Endothelial cell of umbilical vein (primary cell): ENCODE data around the gene ACBD3.

Experiments used
- EZH2 ChIP-seq: IDR thresholded peaks from 2 replicates; pipeline ENCODE4 v1.6.1; 2012; ENCODE audit warnings: borderline replicate concordance, low read depth, mild to moderate bottlenecking, moderate library complexity, low read length, inconsistent platforms; ENCODE audit not compliant: severe bottlenecking
- JUN ChIP-seq: IDR thresholded peaks from 2 replicates; pipeline ENCODE4 v1.6.1; 2011; ENCODE audit warnings: borderline replicate concordance, low read depth; ENCODE audit not compliant: insufficient read length, insufficient read depth
- MYC ChIP-seq: IDR thresholded peaks from one replicate; pipeline ENCODE4 v1.6.1; 2011; ENCODE audit warnings: mild to moderate bottlenecking, low read depth, low read length
- POLR2A ChIP-seq: IDR thresholded peaks from 2 replicates; pipeline ENCODE4 v1.6.1; 2012; ENCODE audit warnings: low read depth, mild to moderate bottlenecking, control low read depth, low read length
- POLR2AphosphoS5 ChIP-seq: IDR thresholded peaks from 2 replicates; pipeline ENCODE4 v1.6.1; 2012; ENCODE audit warnings: low read depth, mild to moderate bottlenecking, control low read depth, low read length, moderate library complexity; ENCODE audit not compliant: insufficient read depth
- TF ChIP-seq, protein P1 (sequence below), 2 donors: IDR thresholded peaks; 1 replicate in 1 of 2; 2 replicates in 1 of 2; pipeline ENCODE4 v1.5.1; 2011; ENCODE audit warnings: low read length in 2 of 2, mild to moderate bottlenecking in 2 of 2, moderate library complexity in 2 of 2, control low read depth in 1 of 2, inconsistent platforms in 1 of 2, low read depth in 1 of 2; ENCODE audit not compliant: insufficient read depth in 1 of 2; ENCODE audit errors: extremely low read depth in 1 of 2
- TF ChIP-seq, protein P2 (sequence below): IDR thresholded peaks from 2 replicates; pipeline ENCODE4 v1.6.1; 2011; ENCODE audit not compliant: insufficient read depth, insufficient read length

DNA sequence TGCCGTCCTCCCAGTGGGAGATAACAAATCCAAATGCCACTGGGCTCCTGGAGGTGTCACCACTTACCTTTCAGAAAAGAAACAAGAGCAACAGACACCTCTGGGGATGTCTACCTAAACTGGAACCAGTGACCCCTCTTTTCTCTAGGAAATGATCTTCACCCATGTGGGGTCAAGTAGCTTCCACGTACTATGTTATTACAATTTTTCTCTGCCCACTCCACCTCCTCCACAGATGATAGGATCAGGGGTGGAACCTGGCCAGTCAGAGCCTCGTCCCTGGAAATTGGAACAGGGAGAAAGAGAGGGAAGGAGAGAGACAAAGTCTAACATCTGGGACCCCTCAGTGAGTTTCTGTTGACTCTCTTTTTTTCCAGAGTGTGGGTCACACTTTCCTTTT, 73.9 kb downstream of the ACBD3 start:
- TF ChIP-seq, protein P1, sequence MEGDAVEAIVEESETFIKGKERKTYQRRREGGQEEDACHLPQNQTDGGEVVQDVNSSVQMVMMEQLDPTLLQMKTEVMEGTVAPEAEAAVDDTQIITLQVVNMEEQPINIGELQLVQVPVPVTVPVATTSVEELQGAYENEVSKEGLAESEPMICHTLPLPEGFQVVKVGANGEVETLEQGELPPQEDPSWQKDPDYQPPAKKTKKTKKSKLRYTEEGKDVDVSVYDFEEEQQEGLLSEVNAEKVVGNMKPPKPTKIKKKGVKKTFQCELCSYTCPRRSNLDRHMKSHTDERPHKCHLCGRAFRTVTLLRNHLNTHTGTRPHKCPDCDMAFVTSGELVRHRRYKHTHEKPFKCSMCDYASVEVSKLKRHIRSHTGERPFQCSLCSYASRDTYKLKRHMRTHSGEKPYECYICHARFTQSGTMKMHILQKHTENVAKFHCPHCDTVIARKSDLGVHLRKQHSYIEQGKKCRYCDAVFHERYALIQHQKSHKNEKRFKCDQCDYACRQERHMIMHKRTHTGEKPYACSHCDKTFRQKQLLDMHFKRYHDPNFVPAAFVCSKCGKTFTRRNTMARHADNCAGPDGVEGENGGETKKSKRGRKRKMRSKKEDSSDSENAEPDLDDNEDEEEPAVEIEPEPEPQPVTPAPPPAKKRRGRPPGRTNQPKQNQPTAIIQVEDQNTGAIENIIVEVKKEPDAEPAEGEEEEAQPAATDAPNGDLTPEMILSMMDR (IDR thresholded peaks at IDR 0.05; ENCODE audit: extremely low read depth in 1 of 2, insufficient read depth in 1 of 2, low read depth in 1 of 2, low read length in 2 of 2) = no peak
- TF ChIP-seq EZH2 = no peak
- no peak for TF ChIP-seq POLR2AphosphoS5
- no peak for TF ChIP-seq POLR2A
- TF ChIP-seq, protein P2, sequence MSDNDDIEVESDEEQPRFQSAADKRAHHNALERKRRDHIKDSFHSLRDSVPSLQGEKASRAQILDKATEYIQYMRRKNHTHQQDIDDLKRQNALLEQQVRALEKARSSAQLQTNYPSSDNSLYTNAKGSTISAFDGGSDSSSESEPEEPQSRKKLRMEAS = no peak
- TF ChIP-seq JUN = no peak
- no peak for TF ChIP-seq MYC
